CD4-positive, alpha-beta T cell (primary cell): ENCODE results near the gene RBSN. TPM values are rescaled to one million over a fixed set of nuclear protein-coding genes. Genes with fewer than 3 reads are reported as not detected.

Experiments used
- ATAC-seq: fragments of 200-7000 bp; cut with Tn5 transposase; one replicate; pipeline ENCODE4 v1.10.0; 2022; ENCODE audit warnings: mild to moderate bottlenecking; ENCODE audit not compliant: poor library complexity
- CTCF ChIA-PET: fragments of 350-600 bp; sonication (Branson Sonifier 250); formaldehyde crosslinking; loops from one replicate; lab custom pipeline; 2021; ENCODE audit warnings: antibody characterized with exemption, inconsistent platforms; lab: Charles Lee
- POLR2A ChIA-PET: fragments of 350-600 bp; sonication (Branson Sonifier 250); formaldehyde crosslinking; loops from one replicate; lab custom pipeline; 2021; ENCODE audit warnings: antibody characterized with exemption, inconsistent platforms; lab: Charles Lee
- DNase-seq, 14 experiments: peaks; one replicate each; pipeline ENCODE4 v3.0.0-alpha.2; 2013 to 2020; ENCODE audit warnings: mixed read lengths in 2 of 14
- H3K27ac ChIP-seq, 2 donors: one replicate each; pipeline versions ENCODE4 v1.5.1 to v1.7.0; 2013; ENCODE audit warnings: low read length in 2 of 2, low read depth in 1 of 2, mild to moderate bottlenecking in 1 of 2
- H3K27me3 ChIP-seq, 2 experiments: 1 replicate in 1 of 2; 2 replicates in 1 of 2; pipeline versions ENCODE4 v1.6.1 to v1.7.0; 2013; ENCODE audit warnings: low read length in 2 of 2, control low read depth in 1 of 2, mild to moderate bottlenecking in 1 of 2, moderate library complexity in 1 of 2; ENCODE audit not compliant: insufficient read depth in 2 of 2, control insufficient read depth in 1 of 2
- H3K36me3 ChIP-seq: one replicate; pipeline ENCODE4 v1.6.1; 2013; ENCODE audit warnings: low read length, control low read depth; ENCODE audit not compliant: insufficient read depth
- H3K4me1 ChIP-seq: one replicate; pipeline ENCODE4 v1.6.1; 2013; ENCODE audit warnings: low read length, control low read depth; ENCODE audit not compliant: insufficient read depth
- H3K4me3 ChIP-seq: one replicate; pipeline ENCODE4 v1.5.1; 2013; ENCODE audit warnings: mild to moderate bottlenecking, low read length, moderate library complexity
- H3K9me3 ChIP-seq, 2 experiments: 1 replicate in 1 of 2; 2 replicates in 1 of 2; pipeline versions ENCODE4 v1.6.1 to v1.7.0; 2013; ENCODE audit warnings: low read length in 2 of 2, mild to moderate bottlenecking in 2 of 2, control low read depth in 1 of 2, moderate library complexity in 1 of 2; ENCODE audit not compliant: control insufficient read depth in 1 of 2, insufficient read depth in 1 of 2
- H3K27ac Mint-ChIP-seq: one replicate; pipeline ENCODE4 v1.8.0; 2020; ENCODE audit warnings: mixed read lengths
- H3K27me3 Mint-ChIP-seq: one replicate; pipeline ENCODE4 v1.8.0; 2021; ENCODE audit warnings: mixed read lengths
- H3K36me3 Mint-ChIP-seq: one replicate; pipeline ENCODE4 v1.8.0; 2021; ENCODE audit warnings: low read depth, mixed read lengths
- H3K4me1 Mint-ChIP-seq: one replicate; pipeline ENCODE4 v1.8.0; 2021; ENCODE audit warnings: low read depth, mixed read lengths
- H3K4me3 Mint-ChIP-seq: one replicate; pipeline ENCODE4 v1.8.0; 2020; ENCODE audit warnings: mild to moderate bottlenecking, mixed read lengths
- H3K9me3 Mint-ChIP-seq: one replicate; pipeline ENCODE4 v1.8.0; 2020; ENCODE audit warnings: mixed read lengths
- CTCF ChIP-seq: fragments of 200-600 bp; IDR thresholded peaks from one replicate; pipeline ENCODE4 v1.8.0; 2022; ENCODE audit warnings: antibody characterized with exemption, mild to moderate bottlenecking
- intact Hi-C, 2 experiments: fragments of 100-400 bp; cut with DNase I in 1 of 2; cut with micrococcal nuclease in 1 of 2; formaldehyde crosslinking; loops; one replicate each; pipeline versions ENCODE4 v1.15.1 to v1.9.0; 2023 to 2025; cut with DNase I, micrococcal nuclease
- total RNA-seq, 174 experiments: library from RNA in 2 of 174; stranded (reverse) in 2 of 174; gene quantifications; one replicate each; pipeline ENCODE4 v1.2.3 and lab custom pipeline; 2021 to 2026

RBSN gene
- total RNA-seq, 2 experiments from 2014 or later = 57.2 to 57.9 TPM

- Histone ChIP-seq H3K27ac (no peak overlapping the region), H3K4me3 (no peak overlapping the region), H3K27me3 (no peaks in the 10 kb centered on the region), H3K4me1 (peaks cover 28% of the 10 kb centered on the region), H3K9me3 (no peaks in the 10 kb centered on the region), H3K36me3 (peaks cover 5% of the 10 kb centered on the region)
- ATAC-seq (no peak), DNase-seq (no peak)
- no peak for TF ChIP-seq CTCF
- Mint-ChIP-seq H3K9me3 (no peaks in the 10 kb centered on the region), H3K4me3 (peak overlapping the region; percentile 78), H3K27ac (no peak overlapping the region), H3K36me3 (peaks cover 31% of the 10 kb centered on the region), H3K27me3 (no peaks in the 10 kb centered on the region), H3K4me1 (peaks cover 27% of the 10 kb centered on the region)
- CTCF ChIA-PET = interaction anchor here (0.7 to 1.2 kb wide), 3 partner anchors 15 to 42 kb away, joined by 3 read pairs; no protein-coding TSS in a partner anchor
- intact Hi-C loops = loop anchor here in 1 of 2 experiments (10.0 kb wide), 2 partner anchors 412 to 942 kb away; partner anchors contain the start of genes CCDC174, CHCHD4 and TMEM43
- POLR2A ChIA-PET = no interaction called here
Measured at GRCh38 chr3:15066467-15066866, 32.5 kb downstream of the RBSN start.

GRCh38 chr3:15065550-15066007 lies 33.4 kb downstream of the RBSN start:
- Histone ChIP-seq H3K27me3 (no peaks in the 10 kb centered on the region), H3K4me3 (peak overlapping the region; percentile 88), H3K27ac (no peak overlapping the region), H3K9me3 (no peaks in the 10 kb centered on the region), H3K36me3 (no peaks in the 10 kb centered on the region), H3K4me1 (peaks cover 28% of the 10 kb centered on the region)
- Mint-ChIP-seq H3K4me1 (peaks cover 27% of the 10 kb centered on the region), H3K9me3 (no peaks in the 10 kb centered on the region), H3K27ac (peak overlapping the region; percentile 92), H3K4me3 (peak overlapping the region; percentile 98), H3K27me3 (no peaks in the 10 kb centered on the region), H3K36me3 (peaks cover 26% of the 10 kb centered on the region)
- DNase-seq (no peak), ATAC-seq (no peak)
- TF ChIP-seq CTCF = no peak
- ChIA-PET CTCF (interaction anchor here (0.7 to 2.1 kb wide), 5 partner anchors 14 to 115 kb away, joined by 3 to 8 read pairs (median 3); no protein-coding TSS in a partner anchor), POLR2A (interaction anchor here (0.6 to 2.8 kb wide), 12 partner anchors 10 to 887 kb away, joined by 3 to 31 read pairs (median 4); partner anchors contain the start of genes CAPN7, CCDC174, LSM3 and NR2C2)
- intact Hi-C loops = loop anchor here (1.0 to 10.0 kb wide), 4 partner anchors 33 to 941 kb away; partner anchors contain the start of genes CCDC174 (in 1 of the 2), CHCHD4 (in 1 of the 2) and TMEM43 (in 1 of the 2)

- peaks cover 25% of the 10 kb centered on the region for H3K4me1 Mint-ChIP-seq
- H3K27me3 Mint-ChIP-seq = no peaks in the 10 kb centered on the region
- TF ChIP-seq CTCF = no peak
- peak within 1 kb of the TSS; percentile 98 for H3K4me3 Mint-ChIP-seq
- ChIA-PET CTCF (interaction anchor here (1.0 to 2.1 kb wide), 4 partner anchors 14 to 114 kb away, joined by 3 to 8 read pairs (median 3); no protein-coding TSS in a partner anchor), POLR2A (interaction anchor here (0.6 to 2.8 kb wide), 14 partner anchors 10 to 890 kb away, joined by 3 to 31 read pairs (median 4); partner anchors contain the start of genes CAPN7, CCDC174, LSM3 and NR2C2)
- DNase-seq = peak; percentile 79 to 95 (median 85)
- H3K9me3 ChIP-seq = no peaks in the 10 kb centered on the region
- peak within 1 kb of the TSS; percentile 61 to 77 for H3K27ac ChIP-seq
- no peaks in the 10 kb centered on the region for H3K36me3 ChIP-seq
- ATAC-seq = peak; percentile 98
- peak within 1 kb of the TSS; percentile 92 for H3K27ac Mint-ChIP-seq
- no peaks in the 10 kb centered on the region for H3K9me3 Mint-ChIP-seq
- intact Hi-C loops = loop anchor here (1.0 to 10.0 kb wide), 4 partner anchors 33 to 940 kb away; partner anchors contain the start of genes CCDC174 (in 1 of the 2), CHCHD4 (in 1 of the 2) and TMEM43 (in 1 of the 2)
- H3K4me3 ChIP-seq = peak within 1 kb of the TSS; percentile 88
- peaks cover 22% of the 10 kb centered on the region for H3K36me3 Mint-ChIP-seq
- H3K4me1 ChIP-seq = peaks cover 32% of the 10 kb centered on the region
- H3K27me3 ChIP-seq = no peaks in the 10 kb centered on the region
Measured at GRCh38 chr3:15064835-15065549, 34.0 kb downstream of the RBSN start, which contains the start of gene MRPS25. TSS of gene MRPS25 (minus strand) at chr3:15065315. CDS start at chr3:15065194, 121 bp downstream.
